K562 (cell line): ENCODE measurements around the gene CYP46A1. TPM values are rescaled to one million over a fixed set of nuclear protein-coding genes. Genes with fewer than 3 reads are reported as not detected.

Experiments used
- ATAC-seq: fragments of 200-7000 bp; cut with Tn5 transposase; 3 replicates; pipeline ENCODE4 v1.9.1; 2020; ENCODE audit warnings: moderate library complexity
- BruUV-seq: library from RNA; stranded (reverse); fragments of 400-500 nt; replicated peaks from 2 replicates; lab custom pipeline; 2021; lab: Mats Ljungman, UMichigan
- CTCF ChIA-PET: fragments of 300-600 bp; formaldehyde crosslinking; extraction: SDS; loops from one replicate; lab custom pipeline; 2021; ENCODE audit warnings: low intra/inter-chr PET ratio; lab: Yijun Ruan, JAX
- POLR2A ChIA-PET: fragments of 300-600, 350-650 bp; sonication (Branson Sonifier 250); formaldehyde crosslinking; extraction: SDS; loops from one replicate; lab custom pipeline; 2021; ENCODE audit warnings: antibody characterized with exemption, inconsistent platforms; lab: Yijun Ruan, JAX
- DNase-seq, 4 experiments: peaks; one replicate each; pipeline versions ENCODE4 v3.0.0 to v3.0.0-alpha.2; 2011 to 2018; ENCODE audit warnings: low spot score in 3 of 4, mixed read lengths in 3 of 4; ENCODE audit errors: extremely low read depth in 1 of 4
- FAIRE-seq: peaks from 2 replicates; lab custom pipeline; 2011; peaks lifted over from hg19 to GRCh38; lab: Jason Lieb, UNC
- H2AFZ ChIP-seq: 2 replicates; pipeline ENCODE4 v1.6.0; 2011; ENCODE audit warnings: low read depth, low read length, control low read depth, inconsistent platforms
- H3K27ac ChIP-seq: fragments of 200-600 bp; 3 replicates; pipeline ENCODE4 v1.8.0; 2011; ENCODE audit warnings: low read depth, mild to moderate bottlenecking, control low read depth, inconsistent platforms, low read length, moderate library complexity, mixed read lengths; ENCODE audit errors: extremely low read depth
- H3K27me3 ChIP-seq, 2 experiments: fragments of 300-600 bp in 1 of 2; 2 replicates in 1 of 2; 3 replicates in 1 of 2; pipeline versions ENCODE4 v1.6.0 to v1.8.0; 2011; ENCODE audit warnings: inconsistent platforms in 2 of 2, low read length in 2 of 2, mild to moderate bottlenecking in 1 of 2, mixed read lengths in 1 of 2, moderate library complexity in 1 of 2; ENCODE audit not compliant: control insufficient read depth in 2 of 2, insufficient read depth in 2 of 2
- H3K36me3 ChIP-seq: fragments of 300-600 bp; 3 replicates; pipeline ENCODE4 v1.8.0; 2011; ENCODE audit warnings: mild to moderate bottlenecking, low read length, inconsistent platforms; ENCODE audit not compliant: control insufficient read depth, insufficient read depth
- H3K4me1 ChIP-seq, 2 experiments: fragments of 200-600 bp in 1 of 2; replicated peaks in 1 of 2; 2 replicates in 1 of 2; 3 replicates in 1 of 2; pipeline versions ENCODE4 v1.5.1 to v1.8.0; 2011; ENCODE audit warnings: inconsistent platforms in 2 of 2, low read length in 2 of 2, mild to moderate bottlenecking in 1 of 2, mixed read lengths in 1 of 2, moderate library complexity in 1 of 2; ENCODE audit not compliant: control insufficient read depth in 2 of 2, insufficient read depth in 2 of 2
- H3K4me2 ChIP-seq: 2 replicates; pipeline ENCODE4 v1.6.1; 2011; ENCODE audit warnings: low read length, control low read depth, inconsistent platforms, mixed read lengths; ENCODE audit not compliant: insufficient read depth
- H3K4me3 ChIP-seq: fragments of 200-600 bp; sonication (generic), shearing (Covaris generic); 2 replicates; pipeline ENCODE4 v1.5.1; 2016; ENCODE audit warnings: control low read depth, inconsistent platforms
- H3K79me2 ChIP-seq: fragments of 200-600 bp; 3 replicates; pipeline ENCODE4 v1.8.0; 2011; ENCODE audit warnings: low read length, inconsistent platforms; ENCODE audit not compliant: control insufficient read depth, insufficient read depth
- H3K9ac ChIP-seq, 2 experiments: 2 replicates each; pipeline versions ENCODE4 v1.6.0 to v1.6.1; 2011; ENCODE audit warnings: low read depth in 2 of 2, low read length in 2 of 2, control low read depth in 1 of 2, inconsistent platforms in 1 of 2, mild to moderate bottlenecking in 1 of 2, mixed read lengths in 1 of 2; ENCODE audit not compliant: insufficient read depth in 1 of 2
- H3K9me1 ChIP-seq: one replicate; pipeline ENCODE4 v1.6.0; 2011; ENCODE audit warnings: inconsistent platforms, mild to moderate bottlenecking, low read length, moderate library complexity; ENCODE audit not compliant: control insufficient read depth, insufficient read depth
- H3K9me3 ChIP-seq: replicated peaks from 2 replicates; pipeline ENCODE4 v1.5.1; 2011; ENCODE audit warnings: low read depth, low read length, inconsistent platforms; ENCODE audit not compliant: control insufficient read depth, insufficient read depth
- H4K20me1 ChIP-seq: replicated peaks from 2 replicates; pipeline ENCODE4 v1.6.1; 2011; ENCODE audit warnings: low read length, inconsistent platforms, mixed read lengths; ENCODE audit not compliant: control insufficient read depth, insufficient read depth
- EWSR1 ChIP-seq: fragments of 450-650 bp; IDR thresholded peaks from 2 replicates; pipeline ENCODE4 v1.6.1; 2018; ENCODE audit warnings: borderline replicate concordance, mild to moderate bottlenecking, low read depth, moderate library complexity; ENCODE audit not compliant: partially characterized antibody
- HNRNPH1 ChIP-seq: fragments of 200-400 bp; formaldehyde crosslinking; optimal IDR thresholded peaks from 2 replicates; pipeline ENCODE3; 2017; ENCODE audit warnings: low read depth, mild to moderate bottlenecking, low read length, moderate library complexity
- HOXB6 ChIP-seq: fragments of 250-450 bp; sonication (Bioruptor Pico); IDR thresholded peaks from 2 replicates; pipeline ENCODE4 v1.5.1; 2022; ENCODE audit warnings: mild to moderate bottlenecking, borderline replicate concordance
- PKNOX1 ChIP-seq: fragments of 450-650 bp; IDR thresholded peaks from 2 replicates; pipeline ENCODE4 v1.6.1; 2016
- RBM25 ChIP-seq: fragments of 200-400 bp; formaldehyde crosslinking; IDR thresholded peaks from 2 replicates; pipeline ENCODE4 v1.6.1; 2018; ENCODE audit warnings: low read length, low read depth, moderate library complexity; ENCODE audit not compliant: severe bottlenecking
- STAT5B ChIP-seq: fragments of 250-450 bp; sonication (Bioruptor Pico); IDR thresholded peaks from 2 replicates; pipeline ENCODE4 v1.8.0; 2021; ENCODE audit warnings: mild to moderate bottlenecking, inconsistent platforms
- ZNF41 ChIP-seq: fragments of 250-450 bp; sonication (Bioruptor Pico); conservative IDR thresholded peaks from 2 replicates; pipeline ENCODE4 v1.4.0; 2020; ENCODE audit warnings: mild to moderate bottlenecking
- ZNF584 ChIP-seq: fragments of 200-800 bp; sonication (Bioruptor generic); IDR thresholded peaks from 2 replicates; pipeline ENCODE4 v1.6.1; 2016; ENCODE audit warnings: low read depth, mild to moderate bottlenecking, missing genetic modification characterization, missing compliant biosample characterization
- ZNF707 ChIP-seq: fragments of 250-450 bp; sonication (Bioruptor Pico); conservative IDR thresholded peaks from 2 replicates; pipeline ENCODE4 v1.8.0; 2022; ENCODE audit warnings: inconsistent platforms, mild to moderate bottlenecking, moderate library complexity
- WGBS: fragments of 100-300 bp; shearing (Covaris generic); methylation state at CpG from one replicate; pipeline ENCODE4 v1.1.6; 2016; ENCODE audit warnings: low coverage, mixed read lengths; ENCODE audit not compliant: insufficient coverage; ENCODE audit errors: missing lambda C conversion rate; 5-methylcytosine and 5-hydroxymethylcytosine counted together
- in situ Hi-C: fragments of 300-500 bp; cut with MboI; formaldehyde crosslinking; loops from 4 replicates; pipeline ENCODE4 v1.15.0; 2018; ENCODE audit warnings: inconsistent platforms, mixed read lengths
- intact Hi-C: fragments of 100-400 bp; cut with micrococcal nuclease; formaldehyde crosslinking; loops from 2 replicates; pipeline ENCODE4 v1.14.2; 2022
- polyA plus RNA-seq, 8 experiments: library from polyadenylated mRNA; depleted of rRNA in 4 of 8; stranded (reverse) in 5 of 8; unstranded in 3 of 8; fragments of >200 nt; fragmentation: Nextera tagmentation in 2 of 8; fragmentation: Illumina TruSeq in 1 of 8; extraction: Ambion mirVana in 2 of 8; extraction: Trizol in 1 of 8; gene quantifications; 2 replicates each; pipeline versions ENCODE4 v1.2.1 to v1.2.3, GENCODE V29; 2011 to 2014; ENCODE audit warnings: inconsistent platforms in 1 of 8, missing spikeins in 1 of 8
- total RNA-seq, 7 experiments: library from RNA; depleted of rRNA in 6 of 7; stranded (reverse); fragments of >200 nt in 6 of 7; fragmentation: Illumina TruSeq in 2 of 7; extraction: Trizol in 2 of 7; gene quantifications; 2 replicates each; pipeline versions ENCODE4 v1.2.1 to v1.2.3, GENCODE V29; 2011 to 2021; ENCODE audit warnings: low replicate concordance in 1 of 7

CYP46A1 gene
- total and polyA plus RNA-seq, 9 of the 15 experiments (the other 6 are each of a cell fraction or from before 2014, with no cell fraction given) = not detected

- DNase-seq (no peak), ATAC-seq (no peak)
- BruUV-seq = no TSS peak
- no peak overlapping the region for H3K27ac ChIP-seq
- CTCF ChIA-PET = no interaction called here
- POLR2A ChIA-PET = no interaction called here
- TF ChIP-seq ZNF41 (CRISPR knock-in tag) = no peak
- no peak for TF ChIP-seq STAT5B (CRISPR knock-in tag)
- TF ChIP-seq HOXB6 (CRISPR knock-in tag) = no peak
- no peak for TF ChIP-seq ZNF584 (CRISPR knock-in tag)
- TF ChIP-seq ZNF707 (CRISPR knock-in tag) = no peak
- no peak for TF ChIP-seq HNRNPH1
- TF ChIP-seq PKNOX1 = no peak
- no peak for TF ChIP-seq RBM25
- no peak for TF ChIP-seq EWSR1
- TF ChIP-seq, all 486 proteins: peak for 0
- Histone ChIP-seq H2AFZ (no peak overlapping the region), H4K20me1 (no peaks in the 10 kb centered on the region), H3K9ac (no peak overlapping the region), H3K9me1 (no peaks in the 10 kb centered on the region), H3K79me2 (no peaks in the 10 kb centered on the region), H3K27me3 (peaks cover 6 to 19% of the 10 kb centered on the region in 2 experiments; a peak in 4 of 5 replicates), H3K4me2 (no peak overlapping the region), H3K9me3 (no peaks in the 10 kb centered on the region), H3K4me1 (no peaks in the 10 kb centered on the region), H3K36me3 (no peaks in the 10 kb centered on the region), H3K4me3 (no peak overlapping the region)
- intact Hi-C loops (no loop called here), in situ Hi-C loops (no loop called here)
- FAIRE-seq = no peak
- 1% methylated on average over 14 of the region's 26 CpGs for WGBS
Observed at GRCh38 chr14:99773521-99774497, 89.7 kb downstream of the CYP46A1 start.
